ENCODE results near the gene PSMD2.

PSMD2 gene

GRCh38 chr3:184357248-184358123 is 58.4 kb downstream of the PSMD2 start:
- no peak for DNase-seq (ENCODE audit: low spot score)

GRCh38 chr3:184358124-184358767 is 59.2 kb downstream of the PSMD2 start:
- DNase-seq (ENCODE audit: low spot score) = no peak

All from HuH-7.5 (cell line).